AG20443 (cell line): ENCODE results near the gene OPN3.

Experiments used
- DNase-seq: peaks from one replicate; pipeline ENCODE4 v3.0.0; 2012; ENCODE audit warnings: low spot score, mixed read lengths

OPN3 gene

DNA sequence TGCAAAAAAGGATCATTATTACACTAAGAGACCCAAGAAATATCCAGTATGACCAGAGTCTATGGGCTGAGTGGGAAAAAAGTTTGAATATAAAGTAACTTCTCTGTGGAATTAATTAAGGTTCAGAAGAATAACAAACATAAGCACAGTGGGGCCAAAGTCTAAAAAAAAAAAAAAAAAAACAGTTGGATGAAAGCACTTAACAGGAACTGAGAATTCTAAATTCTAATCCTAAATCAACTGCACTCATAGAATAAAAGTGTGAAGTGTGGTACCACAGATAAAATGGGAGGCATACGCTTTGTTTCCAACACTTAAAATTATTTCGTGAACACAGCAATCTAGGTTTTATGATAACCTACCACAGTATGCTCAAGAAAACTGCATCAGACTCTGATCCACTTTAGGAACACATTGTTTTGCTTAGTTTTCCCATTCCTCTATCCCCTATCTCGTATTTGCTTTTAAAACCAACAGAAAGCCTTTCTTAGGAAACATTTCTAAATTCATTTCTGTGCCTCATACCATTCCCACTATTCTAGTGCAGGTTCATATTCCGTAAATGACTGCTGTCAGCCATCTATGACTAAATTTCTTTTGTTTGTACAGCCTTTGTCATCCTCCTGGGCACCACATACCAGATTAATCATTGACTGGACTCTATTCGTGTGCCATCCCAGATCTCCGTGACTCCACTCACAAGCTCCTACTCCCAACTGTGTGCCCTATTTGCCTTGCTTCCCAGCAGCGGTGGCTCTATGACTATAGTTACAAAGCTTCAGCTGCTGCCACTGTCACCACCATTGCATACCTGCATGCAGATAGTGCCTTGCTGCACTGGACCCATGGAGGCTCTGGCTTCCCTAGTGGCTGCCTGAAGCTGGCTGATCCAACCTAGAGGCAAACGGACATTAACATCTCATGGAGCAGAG is 24.9 kb downstream of the OPN3 start:
- no peak for DNase-seq

DNA sequence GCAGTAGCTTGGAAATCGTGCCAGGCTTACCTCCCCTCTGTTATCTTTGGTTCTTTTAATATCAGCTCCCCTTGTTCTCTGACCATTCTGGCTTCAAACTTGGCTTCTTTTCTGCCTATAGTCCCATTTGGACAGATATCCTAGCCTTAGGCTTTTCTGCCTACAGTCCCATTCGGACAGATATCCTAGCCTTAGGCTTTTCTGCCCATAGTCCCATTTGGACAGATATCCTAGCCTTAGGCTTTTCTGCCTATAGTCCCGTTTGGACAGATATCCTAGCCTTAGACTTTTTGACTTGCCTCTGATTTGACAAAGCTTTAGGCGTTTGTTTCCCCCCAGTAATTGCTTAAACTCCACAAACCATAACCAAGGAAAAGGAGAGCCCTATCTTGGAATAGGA is 25.6 kb downstream of the OPN3 start:
- DNase-seq: no peak

DNA sequence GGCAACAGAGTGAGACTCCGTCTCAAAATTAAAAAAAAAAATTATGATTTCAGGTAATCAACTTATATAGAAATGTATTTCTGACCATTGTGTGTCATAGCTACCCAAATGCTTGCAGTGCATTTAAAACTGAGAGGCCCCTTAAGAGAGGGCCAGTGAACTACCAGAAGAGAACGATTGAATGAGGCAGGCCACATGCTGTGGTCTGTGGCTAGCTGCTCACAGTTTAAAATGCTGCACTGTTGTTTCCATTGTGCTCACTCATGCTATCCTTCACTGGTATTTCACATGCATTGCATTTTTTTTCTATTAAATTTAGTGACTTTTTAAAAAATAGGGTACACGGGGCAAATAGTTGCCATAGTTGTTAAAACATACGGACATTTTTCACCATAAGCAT is 26.0 kb downstream of the OPN3 start:
- no peak for DNase-seq

DNA sequence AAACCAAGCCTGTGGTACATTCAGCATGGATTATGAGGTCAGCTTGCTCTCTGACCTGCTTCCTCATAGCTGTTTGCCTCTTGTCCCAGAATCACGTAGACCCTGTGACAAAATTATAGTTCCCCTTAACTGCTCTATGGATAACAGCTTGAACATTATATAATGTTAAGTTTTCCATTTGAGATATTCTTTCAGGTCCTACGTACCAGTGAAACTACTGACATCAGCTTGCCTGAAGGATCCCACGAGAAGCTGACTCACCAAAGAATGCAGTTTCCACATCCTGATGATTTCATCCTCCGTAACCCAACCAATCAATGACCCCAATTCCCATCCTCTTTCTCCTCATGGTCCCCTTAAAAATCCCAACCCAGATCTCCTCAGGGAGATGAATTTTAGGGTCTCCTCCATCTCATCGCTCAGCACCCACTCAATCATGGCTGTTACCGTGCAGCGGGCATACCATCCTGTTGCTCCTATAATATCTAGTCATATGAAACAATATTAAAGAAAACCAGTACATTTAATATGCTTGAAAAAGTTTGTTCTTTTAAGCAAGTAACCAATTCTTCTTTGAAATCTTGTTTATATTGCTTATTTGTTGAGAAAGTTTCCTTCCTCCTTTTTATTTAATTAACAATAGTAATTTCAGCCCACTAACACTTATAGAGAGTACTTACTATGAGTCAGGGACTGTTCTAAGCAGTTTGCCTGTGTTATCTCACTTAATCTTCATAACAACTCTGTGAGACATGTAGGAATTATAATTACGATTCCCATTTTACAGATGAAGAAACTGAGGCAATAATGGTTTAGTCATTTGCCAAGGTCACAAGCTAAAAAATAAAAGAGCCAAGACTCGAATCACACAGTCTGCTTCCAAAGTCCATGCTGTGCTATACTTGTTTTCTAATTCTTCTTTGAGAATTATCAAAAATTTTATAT is 27.4 kb downstream of the OPN3 start:
- peak; percentile 68 for DNase-seq

DNA sequence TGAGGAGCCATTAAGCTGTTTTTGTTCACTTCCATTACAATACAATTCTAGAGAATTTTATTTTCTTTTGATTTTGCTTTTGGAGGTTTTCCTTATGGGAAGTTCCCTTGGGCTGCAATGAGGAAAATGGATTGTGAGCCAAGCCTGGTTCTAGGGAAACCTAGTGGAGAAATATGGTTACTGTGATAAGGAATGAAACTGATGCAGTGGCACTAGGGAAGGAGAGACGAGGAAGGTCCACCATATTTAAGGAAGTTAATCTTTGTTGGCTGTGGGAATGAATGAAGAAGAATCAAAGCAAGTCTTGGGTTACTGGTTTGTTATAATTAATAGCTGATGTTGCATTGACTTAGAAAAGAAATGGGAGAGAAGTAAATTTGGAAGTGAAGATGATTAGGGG is 28.4 kb downstream of the OPN3 start:
- DNase-seq: no peak

DNA sequence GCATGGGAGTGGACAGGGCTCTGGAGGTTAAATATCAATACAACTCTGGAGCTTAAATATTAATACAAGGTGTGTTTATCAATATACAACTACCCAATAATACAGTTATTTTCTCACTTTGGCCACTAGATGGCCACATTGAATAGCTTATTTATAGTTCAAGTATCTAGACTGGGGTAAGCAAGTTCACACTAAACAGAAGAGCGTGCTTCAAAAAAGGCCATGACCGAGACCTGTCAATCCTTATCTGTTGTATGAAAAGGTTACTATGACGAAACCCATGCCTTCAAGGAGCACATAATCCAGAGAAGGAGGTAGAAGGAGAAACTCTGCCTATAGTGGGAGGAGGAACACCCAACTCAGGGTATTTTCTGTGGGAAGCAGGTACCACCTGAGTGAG is 29.1 kb downstream of the OPN3 start:
- peak; percentile 41 for DNase-seq

DNA sequence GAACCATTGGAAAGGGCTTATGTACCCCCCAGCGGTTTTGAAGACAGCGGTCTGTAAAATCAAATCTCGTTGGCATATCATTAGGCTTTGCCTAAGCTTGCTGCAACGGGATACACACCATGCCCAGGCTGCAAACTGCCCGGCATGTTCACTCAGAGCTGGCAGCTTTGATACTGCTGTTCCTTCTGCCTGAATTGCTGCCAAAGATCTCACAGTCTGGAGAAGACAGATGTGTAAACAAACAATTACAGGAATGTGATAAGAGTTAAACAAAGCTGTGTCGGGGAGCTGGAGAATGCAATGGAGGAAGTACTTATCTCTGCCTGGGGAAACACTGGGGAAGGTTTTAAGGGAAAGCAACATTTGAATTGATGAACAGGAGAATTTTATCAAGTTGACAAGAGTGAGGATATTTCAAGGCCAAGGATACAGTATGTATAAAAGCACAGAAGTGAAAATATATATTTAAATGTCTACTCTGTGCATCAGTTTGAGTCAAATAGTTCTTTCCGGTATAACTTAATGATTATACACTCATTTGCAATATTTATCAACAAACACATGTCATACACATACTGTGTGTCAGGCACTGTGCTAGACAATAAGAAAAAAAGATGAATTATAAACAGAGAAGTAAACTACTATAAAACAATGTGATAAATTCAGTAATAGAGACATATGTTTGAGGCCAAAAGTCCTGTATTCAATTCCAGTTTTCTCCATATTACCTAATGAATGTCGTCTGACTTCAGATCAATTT is 29.9 kb downstream of the OPN3 start:
- DNase-seq: no peak

DNA sequence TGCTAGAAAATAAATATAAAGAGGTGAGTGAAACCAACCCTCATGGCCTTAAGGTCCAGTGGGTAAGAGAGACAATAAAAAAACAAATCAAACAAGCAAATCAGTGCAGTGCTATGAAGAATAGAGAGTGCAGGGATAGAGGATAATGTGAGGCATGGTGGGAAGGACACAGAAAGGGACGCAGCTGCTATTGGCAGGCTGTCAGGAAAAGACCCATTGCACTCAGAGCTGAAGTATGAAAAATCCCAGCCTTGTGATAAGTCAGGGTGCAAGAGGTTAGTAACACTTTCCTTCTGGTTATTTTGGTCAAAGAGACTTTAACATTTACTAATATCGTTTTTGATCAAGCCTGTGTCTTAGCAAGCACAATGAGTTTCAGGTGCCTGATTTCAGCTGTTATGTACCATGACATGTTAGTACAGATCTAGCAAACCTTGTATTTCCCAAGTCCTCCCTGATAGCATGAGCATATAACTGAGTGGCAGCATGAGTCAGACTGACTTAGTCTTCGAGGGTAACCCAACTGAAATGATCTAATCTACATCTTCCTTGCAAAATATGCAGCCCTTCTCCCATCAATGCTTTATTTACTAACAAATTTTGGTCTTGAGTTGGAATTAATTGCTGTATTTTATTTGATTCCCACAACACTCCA is 31.7 kb downstream of the OPN3 start:
- no peak for DNase-seq

DNA sequence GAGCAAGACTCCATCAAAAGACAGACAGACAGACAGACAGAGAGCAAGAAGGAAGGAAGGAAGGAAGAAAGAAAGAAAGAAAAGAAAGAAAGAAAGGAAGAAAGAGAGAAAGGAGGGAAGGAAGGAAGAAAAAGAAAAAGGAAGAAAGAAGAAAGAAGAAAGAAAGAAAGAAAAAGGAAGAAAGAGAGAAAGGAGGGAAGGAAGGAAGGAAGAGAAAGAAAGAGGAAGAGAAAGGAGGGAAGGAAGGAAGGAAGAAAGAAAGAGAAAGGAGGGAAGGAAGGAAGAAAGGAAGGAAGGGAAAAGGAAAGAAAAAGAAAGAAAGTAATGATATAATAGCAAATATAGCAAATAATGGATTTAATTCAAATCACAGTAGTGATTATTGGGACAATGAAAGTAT is 32.7 kb downstream of the OPN3 start:
- DNase-seq: no peak

DNA sequence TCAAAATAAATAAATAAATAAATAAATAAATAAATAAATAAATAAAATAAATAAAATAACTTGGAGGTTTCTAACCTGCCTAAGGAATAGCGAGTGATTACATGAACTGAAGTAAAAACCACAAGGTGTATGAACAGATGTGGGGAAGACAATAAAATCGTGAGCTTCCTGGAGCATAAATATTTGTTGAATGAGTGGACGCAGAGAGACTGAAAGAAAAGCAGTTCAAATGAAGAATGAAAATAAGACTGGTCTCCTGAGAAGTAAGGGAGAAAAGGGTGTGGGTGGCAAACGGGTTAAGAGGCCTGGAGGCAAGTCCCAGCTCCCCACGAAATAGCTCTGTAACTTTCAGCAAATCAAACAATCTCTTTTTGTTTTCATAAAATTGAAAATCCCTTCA is 33.6 kb downstream of the OPN3 start:
- no peak for DNase-seq

DNA sequence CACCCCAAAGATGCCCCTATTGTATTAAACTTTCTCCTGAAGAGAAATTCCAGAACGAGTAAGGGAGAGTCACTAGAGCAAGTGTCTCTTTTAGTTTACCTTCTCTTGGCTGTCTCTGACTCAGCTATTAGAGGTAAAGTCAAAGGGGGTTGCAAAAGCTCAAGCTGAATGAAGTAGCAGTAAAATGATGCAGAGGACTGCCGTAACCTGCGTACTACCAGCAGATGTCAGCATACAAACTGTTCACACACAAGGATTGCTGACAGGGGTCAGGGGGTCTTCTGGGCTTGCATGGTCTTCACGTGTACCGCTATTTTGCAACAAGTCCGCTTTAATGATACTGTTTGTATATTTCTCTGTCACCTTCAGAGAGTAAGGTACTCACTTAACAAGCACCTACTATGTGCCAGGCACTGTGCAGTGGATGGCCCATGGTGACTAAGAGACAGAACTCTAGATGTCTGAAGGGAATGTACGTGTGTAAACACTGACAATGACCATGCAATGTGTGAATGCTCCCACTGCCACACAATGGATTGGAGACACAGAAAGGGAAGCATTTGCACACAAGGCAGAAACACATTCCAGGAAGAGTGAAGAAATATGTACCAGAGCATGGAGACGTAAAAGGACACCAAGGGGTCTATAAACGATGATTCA is 34.9 kb downstream of the OPN3 start:
- no peak for DNase-seq

DNA sequence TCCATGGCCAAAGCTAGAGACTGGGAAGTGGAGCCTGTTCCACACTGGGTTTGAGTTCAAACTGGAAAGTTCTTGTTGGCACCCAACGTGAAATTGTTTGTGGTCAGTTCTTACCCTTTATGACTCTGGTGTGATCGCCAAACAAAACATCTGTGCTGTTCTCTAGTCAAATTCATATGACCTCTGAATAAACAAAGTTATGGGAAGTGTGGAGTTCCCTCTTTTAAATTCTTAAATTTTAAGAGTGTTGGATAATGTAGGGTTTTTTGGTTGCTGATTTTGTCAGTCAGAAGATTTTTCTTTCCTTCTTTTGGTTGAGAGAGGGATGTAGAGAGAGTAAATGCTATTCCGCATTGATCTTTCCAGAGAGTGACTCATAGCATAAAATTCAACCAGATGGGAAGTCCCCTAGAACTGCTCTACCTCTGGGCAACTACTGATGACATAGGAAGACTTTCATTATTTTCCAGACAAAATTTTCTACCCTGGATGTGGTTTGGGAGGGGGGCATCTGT is 36.4 kb downstream of the OPN3 start:
- peak; percentile 34 for DNase-seq

DNA sequence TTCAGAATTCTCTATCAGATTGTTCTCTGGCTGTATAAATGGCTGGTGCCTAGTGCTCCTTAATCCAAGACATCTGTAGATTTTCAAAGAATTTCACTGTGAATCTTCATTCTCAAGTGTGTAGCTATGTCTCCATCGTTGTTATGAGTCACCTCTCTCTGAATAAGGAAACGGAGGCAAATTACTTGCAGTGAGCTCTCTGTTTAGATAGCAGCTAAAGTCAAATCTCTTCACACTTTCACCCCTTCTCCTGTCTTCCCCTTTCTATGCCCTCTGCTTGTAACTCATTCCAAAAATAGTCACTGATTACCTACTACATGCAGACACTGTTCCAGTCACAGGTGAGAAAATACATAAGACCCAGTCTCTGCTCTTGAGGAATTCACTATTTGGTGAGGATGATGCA is 39.7 kb downstream of the OPN3 start:
- DNase-seq: peak; percentile 38

DNA sequence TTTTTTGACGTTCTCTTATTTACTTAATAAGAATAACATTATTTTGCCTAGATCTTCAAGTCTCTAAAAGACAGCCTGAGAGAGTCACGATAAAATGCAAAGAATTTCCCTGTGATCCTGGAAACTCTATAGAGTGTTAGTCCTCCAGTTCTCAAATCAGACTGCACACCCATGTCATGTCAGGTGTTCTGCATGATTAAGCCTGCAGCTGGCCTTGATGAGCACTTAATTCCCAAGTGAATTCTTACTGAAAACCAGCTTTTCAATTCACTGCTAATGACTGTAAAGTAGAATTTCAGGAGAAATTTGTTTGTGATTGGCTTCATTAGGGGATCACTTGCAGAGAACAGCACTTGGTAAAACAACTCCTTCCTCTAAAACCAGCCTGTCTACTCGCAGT is 41.9 kb downstream of the OPN3 start:
- DNase-seq: no peak

DNA sequence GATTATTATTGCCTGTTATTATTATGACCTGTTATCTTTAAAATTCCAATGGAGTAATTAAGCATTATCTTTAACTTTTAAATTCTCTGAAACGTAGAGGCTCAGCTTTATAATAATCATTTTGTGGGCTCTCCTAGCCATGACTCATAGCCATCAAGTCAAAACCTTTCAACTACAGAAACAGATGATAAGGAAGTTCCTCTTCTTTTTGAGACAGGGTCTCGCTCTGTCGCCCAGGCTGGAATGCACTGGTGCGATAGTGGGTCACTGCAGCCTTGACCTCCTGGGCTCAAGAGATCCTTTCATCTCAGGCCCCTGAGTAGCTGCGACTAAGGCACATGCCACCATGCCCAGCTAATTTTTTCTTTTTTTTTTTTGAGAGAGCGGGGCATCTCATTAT is 43.5 kb downstream of the OPN3 start:
- no peak for DNase-seq

DNA sequence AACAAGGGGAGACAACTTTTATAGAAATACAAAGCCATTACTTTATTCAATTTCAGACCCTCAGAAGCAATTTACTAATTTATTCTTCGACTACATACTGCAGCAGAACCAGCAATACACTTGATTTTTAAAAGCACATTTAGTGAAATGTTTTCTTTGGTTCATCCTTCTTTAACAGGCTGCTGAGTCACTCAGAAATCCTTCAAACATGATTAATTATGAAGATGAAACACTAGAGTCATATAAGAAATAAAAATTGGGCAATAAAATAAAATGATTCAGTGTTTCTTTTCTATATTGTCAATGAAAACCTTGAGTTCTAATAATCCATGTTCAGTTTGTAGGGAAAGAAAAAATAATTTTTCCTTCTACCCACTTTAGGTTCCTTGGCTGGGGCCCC is 47.0 kb downstream of the OPN3 start:
- DNase-seq: peak; percentile 3

DNA sequence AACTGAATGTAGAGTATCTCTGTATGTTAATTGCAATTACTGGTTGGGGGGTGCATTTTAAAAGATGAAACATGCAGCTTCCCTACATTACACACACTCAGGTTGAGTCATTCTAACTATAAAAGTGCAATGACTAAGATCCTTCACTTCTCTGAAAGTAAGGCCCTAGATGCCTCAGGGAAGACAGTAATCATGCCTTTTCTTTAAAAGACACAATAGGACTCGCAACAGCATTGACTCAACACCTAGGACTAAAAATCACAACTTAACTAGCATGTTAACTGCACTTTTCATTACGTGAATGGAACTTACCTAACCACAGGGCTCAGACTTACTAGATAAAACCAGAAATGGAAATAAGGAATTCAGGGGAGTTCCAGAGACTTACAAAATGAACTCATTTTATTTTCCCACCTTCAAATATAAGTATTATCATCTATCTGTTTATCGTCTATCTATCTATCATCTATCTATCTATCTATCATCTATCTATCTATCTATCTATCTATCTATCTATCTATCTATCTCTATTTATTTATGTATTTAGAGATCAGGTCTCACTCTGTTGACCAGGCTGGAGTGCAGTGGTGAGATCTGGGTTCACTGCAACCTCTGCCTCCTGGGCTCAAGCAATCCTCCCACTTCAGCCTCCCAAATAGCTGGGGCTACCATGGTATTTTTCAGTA is 47.8 kb downstream of the OPN3 start:
- DNase-seq: peak; percentile 29

DNA sequence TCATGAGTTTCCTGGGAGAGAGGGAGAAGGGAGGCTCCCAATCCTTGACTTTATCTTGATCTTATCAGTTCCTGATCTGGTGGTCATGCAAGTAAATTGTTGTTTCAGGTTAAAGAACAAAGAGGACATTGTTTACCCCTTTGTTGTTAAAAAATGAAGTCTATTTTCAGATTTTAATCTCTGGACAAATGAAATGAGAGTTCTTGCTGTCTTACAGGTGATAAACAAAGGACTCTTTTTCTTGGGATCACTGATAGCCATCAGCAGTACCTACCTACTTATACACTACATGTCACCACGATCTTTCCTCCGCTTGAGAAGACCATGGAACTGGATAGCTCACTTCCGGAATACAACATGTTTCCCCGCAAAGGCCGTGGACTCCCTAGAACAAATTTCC is 48.4 kb downstream of the OPN3 start:
- no peak for DNase-seq

DNA sequence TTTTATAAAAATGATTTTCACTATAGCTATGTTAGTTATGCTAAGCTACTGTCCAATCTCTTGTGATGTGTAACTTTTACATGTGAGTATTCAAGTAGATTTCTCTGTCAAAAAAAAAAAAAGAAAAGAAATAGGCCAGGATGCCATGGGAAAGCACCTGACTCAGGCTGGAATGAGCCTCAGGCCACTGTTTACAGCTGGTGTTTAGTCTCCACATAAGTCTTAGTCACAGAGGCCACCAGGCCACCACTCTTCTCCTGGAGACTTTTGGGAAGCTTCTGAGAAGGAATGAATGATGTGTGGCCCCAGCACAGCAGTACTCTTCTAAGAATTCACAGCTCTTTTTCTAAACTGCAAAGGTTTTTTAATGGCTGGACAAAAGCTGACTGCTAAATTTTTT is 48.9 kb downstream of the OPN3 start:
- DNase-seq: peak; percentile 28

DNA sequence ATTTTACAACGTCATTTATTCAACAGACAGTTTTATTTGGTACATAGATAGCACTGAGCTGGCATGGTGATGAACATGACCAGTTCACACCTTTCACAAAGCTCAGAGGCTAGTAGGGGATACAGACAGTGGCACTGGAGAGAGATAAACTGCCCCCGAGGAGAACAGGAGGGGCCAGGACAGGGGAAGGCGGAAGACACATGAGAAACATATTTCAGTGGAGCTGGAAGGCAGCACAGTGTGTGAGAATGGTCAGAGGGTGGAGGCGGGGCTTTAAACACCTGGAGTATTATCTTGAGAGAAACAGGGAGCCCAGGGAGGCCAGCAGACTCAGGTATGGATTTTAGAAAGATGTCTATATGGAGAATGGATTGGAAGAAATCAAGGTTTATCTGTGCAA is 49.5 kb downstream of the OPN3 start:
- no peak for DNase-seq
